Heart right ventricle (tissue), 16 donors: ENCODE results near the gene IL4. TPM values are rescaled to one million over a fixed set of nuclear protein-coding genes. Genes with fewer than 3 reads are reported as not detected.

Experiments
- ATAC-seq, 8 donors: fragments of 200-7000 bp; cut with Tn5 transposase; one replicate each; pipeline ENCODE4 v1.9.1; 2020; ENCODE audit warnings: mild to moderate bottlenecking in 8 of 8, moderate library complexity in 8 of 8, moderate number of reproducible peaks in 1 of 8
- DNase-seq, 2 donors: peaks; one replicate each; pipeline ENCODE4 v3.0.0-alpha.2; 2020
- H3K27ac ChIP-seq, 10 donors: fragments of 200-600 bp; sonication (generic) in 2 of 10; one replicate each; pipeline versions ENCODE4 v1.5.0 to v1.8.0; 2020 to 2022; ENCODE audit warnings: mild to moderate bottlenecking in 3 of 10
- H3K27me3 ChIP-seq, 7 donors: fragments of 200-600 bp; one replicate each; pipeline ENCODE4 v1.8.0; 2021 to 2022; ENCODE audit warnings: mild to moderate bottlenecking in 2 of 7
- H3K36me3 ChIP-seq, 9 donors: fragments of 200-600 bp; sonication (generic) in 1 of 9; one replicate each; pipeline versions ENCODE4 v1.5.0 to v1.8.0; 2020 to 2022; ENCODE audit warnings: mild to moderate bottlenecking in 2 of 9
- H3K4me1 ChIP-seq, 9 donors: fragments of 200-600 bp; sonication (generic) in 1 of 9; one replicate each; pipeline versions ENCODE4 v1.5.0 to v1.8.0; 2020 to 2022; ENCODE audit warnings: mild to moderate bottlenecking in 4 of 9
- H3K4me3 ChIP-seq, 10 donors: fragments of 200-600 bp; sonication (generic) in 2 of 10; one replicate each; pipeline versions ENCODE4 v1.5.0 to v1.8.0; 2020 to 2022; ENCODE audit warnings: mild to moderate bottlenecking in 7 of 10, moderate library complexity in 2 of 10
- H3K9me3 ChIP-seq, 11 donors: fragments of 200-600 bp in 10 of 11; sonication (generic) in 2 of 11; one replicate each; pipeline versions ENCODE4 v1.5.0 to v1.8.0; 2013 to 2022; ENCODE audit warnings: mild to moderate bottlenecking in 2 of 11, control low read depth in 1 of 11, moderate library complexity in 1 of 11
- CTCF ChIP-seq, 9 donors: fragments of 200-600 bp; sonication (generic) in 2 of 9; IDR thresholded peaks; one replicate each; pipeline versions ENCODE4 v1.5.0 to v1.8.0; 2021 to 2022; ENCODE audit warnings: antibody characterized with exemption in 9 of 9, mild to moderate bottlenecking in 5 of 9, moderate library complexity in 1 of 9
- WGBS, 2 donors: extraction: QIAGEN DNeasy Blood & Tissue Kit; methylation state at CpG; one replicate each; pipeline ENCODE4 v1.1.7; 2013; ENCODE audit warnings: inconsistent platforms in 1 of 2; 5-methylcytosine and 5-hydroxymethylcytosine counted together
- intact Hi-C, 10 donors: fragments of 100-400 bp; cut with DNase I; formaldehyde crosslinking; loops; one replicate each; pipeline versions ENCODE4 v1.11.1 to v1.14.2; 2022
- polyA plus RNA-seq, 2 donors: library from polyadenylated mRNA; stranded (reverse); fragments of 200-250 nt; gene quantifications; one replicate each; pipeline ENCODE4 v1.2.3, GENCODE V29; 2013
- total RNA-seq, 10 donors: library from RNA; stranded (reverse); fragmentation: NEBNext Ultra II Directional in 3 of 10; extraction: Animal tissue kit (Norgen Biotek cat#: 25700) in 3 of 10; gene quantifications; one replicate each; pipeline versions ENCODE4 v1.2.1 to v1.2.4, GENCODE V29; 2021 to 2023
- donor health status: Arrhythmogenic right ventricular cardiomyopathy.
- donor health status: ischemic (EF 13 %, LVEDD 7.1; RV severe dilation, severe dysfunction).
- donor health status: healthy with polysubstance abuse.
- donor health status: DM: no; HTN: yes; CAD: no.
- donor health status: DM: no; HTN: no; CAD: no.
- donor health status: ischemic (EF 25% LVEDD 6.9; RV normal size, moderate dysfunction).
- donor health status: ischemic (EF 25% LVEDD 5.7; RV mildly dilated, moderate dysfunction).
- donor health status: healthy.
- donor health status: DM: yes; HTN: yes; CAD: no.
- donor health status: Ischemic cardiomyopathy.
- donor health status: ischemic (EF 35%, LVEDD 5.7; RV mildly dilated, moderate dysfunction).
- donor health status: nonischemic (EF 11% LVEDD 7.7; RV severe dilation, severe dysfunction).
- donor health status: DM: yes; HTN: yes; CAD: no.
- donor health status: PGD.
- donor health status: ischemic (EF 29% LVEDD 5.4; RV normal size, mild dysfunction).
- donor health status: nonischemic (EF 23%, LVEDD 6.1; RV moderate dilation, normal function).

IL4 gene
- total and polyA plus RNA-seq, 12 donors = not detected

- intact Hi-C loops = no loop called here
- 3 to 4% methylated on average over 86 to 92 of the region's 92 CpGs for WGBS, 2 donors
- Histone ChIP-seq H3K27me3 (peaks cover 0 to 54% (median 39%) of the 10 kb centered on the region in 7 donors), H3K27ac (no peak overlapping the region), H3K4me1 (peaks cover 0 to 12% (median 10%) of the 10 kb centered on the region in 9 donors), H3K36me3 (no peaks in the 10 kb centered on the region), H3K9me3 (no peaks in the 10 kb centered on the region), H3K4me3 (peak overlapping the region; percentile 20 to 55 (median 44))
- DNase-seq = no peak
- TF ChIP-seq CTCF (IDR thresholded peaks at IDR 0.05) = peak in 1 of 9 donors; percentile 7
- peak in 3 of 8 donors; percentile 37 to 47 (median 40) for ATAC-seq
Measured at GRCh38 chr5:132655821-132656773, 17.7 kb upstream of the IL4 start.

GRCh38 chr5:132656774-132657355, 16.9 kb upstream of the IL4 start:
- Histone ChIP-seq H3K4me3 (peak overlapping the region in 7 of 10 donors; percentile 20 to 55 (median 47)), H3K36me3 (no peaks in the 10 kb centered on the region), H3K27ac (no peak overlapping the region), H3K27me3 (peaks cover 0 to 54% (median 39%) of the 10 kb centered on the region in 7 donors), H3K9me3 (no peaks in the 10 kb centered on the region), H3K4me1 (peaks cover 0 to 12% (median 10%) of the 10 kb centered on the region in 9 donors)
- ATAC-seq = peak in 1 of 8 donors; percentile 13
- WGBS, 2 donors = 68 to 69% methylated on average over 12 of the region's 12 CpGs
- intact Hi-C loops = no loop called here
- no peak for DNase-seq
- TF ChIP-seq CTCF (IDR thresholded peaks at IDR 0.05) = no peak

- Histone ChIP-seq H3K9me3 (no peaks in the 10 kb centered on the region), H3K27me3 (peaks cover 0 to 49% (median 39%) of the 10 kb centered on the region in 7 donors), H3K4me3 (no peak within 1 kb of the TSS), H3K36me3 (no peaks in the 10 kb centered on the region), H3K27ac (no peak within 1 kb of the TSS), H3K4me1 (peaks cover 0 to 12% (median 10%) of the 10 kb centered on the region in 9 donors)
- TF ChIP-seq CTCF (IDR thresholded peaks at IDR 0.05) = no peak
- ATAC-seq (no peak), DNase-seq (no peak)
- 97% methylated on average over 12 of the region's 12 CpGs for WGBS, 2 donors
- intact Hi-C loops = no loop called here
Measured at GRCh38 chr5:132657676-132658380, 16.0 kb upstream of the IL4 start, which contains the start of gene IL13. Gene IL13, plus strand, starts transcription at chr5:132658173. Its CDS starts 14 bp downstream, at chr5:132658187.
